ENCODE data around the gene EEF1A2.

EEF1A2 gene

GRCh38 chr20:63467294-63468083 is 31.4 kb downstream of the EEF1A2 start:
- DNase-seq (ENCODE audit: low spot score) = no peak

- no peak for DNase-seq (ENCODE audit: low spot score)
Measured at GRCh38 chr20:63466861-63467260, 32.0 kb downstream of the EEF1A2 start.

GRCh38 chr20:63466250-63466825 is 32.5 kb downstream of the EEF1A2 start:
- DNase-seq (ENCODE audit: low spot score) = no peak

- DNase-seq (ENCODE audit: low spot score) = no peak
Measured at GRCh38 chr20:63465380-63466249, 33.3 kb downstream of the EEF1A2 start.

GRCh38 chr20:63464289-63464635 is 34.6 kb downstream of the EEF1A2 start:
- no peak for DNase-seq (ENCODE audit: low spot score)

GRCh38 chr20:63463400-63464288 is 35.2 kb downstream of the EEF1A2 start:
- no peak for DNase-seq (ENCODE audit: low spot score)

GRCh38 chr20:63462244-63462643 is 36.6 kb downstream of the EEF1A2 start:
- DNase-seq (ENCODE audit: low spot score) = no peak

- DNase-seq (ENCODE audit: low spot score) = peak; percentile 55
Measured at GRCh38 chr20:63461104-63461763, 37.6 kb downstream of the EEF1A2 start.

- no peak for DNase-seq (ENCODE audit: low spot score)
Measured at GRCh38 chr20:63459070-63459380, 39.9 kb downstream of the EEF1A2 start.

- DNase-seq (ENCODE audit: low spot score) = no peak
Measured at GRCh38 chr20:63458170-63459069, 40.5 kb downstream of the EEF1A2 start.

GRCh38 chr20:63457737-63458136 is 41.1 kb downstream of the EEF1A2 start:
- peak; percentile 49 for DNase-seq (ENCODE audit: low spot score)

GRCh38 chr20:63456429-63457284 is 42.2 kb downstream of the EEF1A2 start:
- no peak for DNase-seq (ENCODE audit: low spot score)

GRCh38 chr20:63455568-63455859 is 43.4 kb downstream of the EEF1A2 start:
- no peak for DNase-seq (ENCODE audit: low spot score)

- no peak for DNase-seq (ENCODE audit: low spot score)
Measured at GRCh38 chr20:63454731-63455567, 43.9 kb downstream of the EEF1A2 start.

- DNase-seq (ENCODE audit: low spot score) = peak; percentile 68
Measured at GRCh38 chr20:63452821-63453523, 45.9 kb downstream of the EEF1A2 start.

GRCh38 chr20:63452341-63452740 is 46.5 kb downstream of the EEF1A2 start:
- no peak for DNase-seq (ENCODE audit: low spot score)

GRCh38 chr20:63451821-63452220 is 47.1 kb downstream of the EEF1A2 start:
- no peak for DNase-seq (ENCODE audit: low spot score)

Measured in AG20443 (cell line).